ENCODE measurements around the gene AHSG.

DNA sequence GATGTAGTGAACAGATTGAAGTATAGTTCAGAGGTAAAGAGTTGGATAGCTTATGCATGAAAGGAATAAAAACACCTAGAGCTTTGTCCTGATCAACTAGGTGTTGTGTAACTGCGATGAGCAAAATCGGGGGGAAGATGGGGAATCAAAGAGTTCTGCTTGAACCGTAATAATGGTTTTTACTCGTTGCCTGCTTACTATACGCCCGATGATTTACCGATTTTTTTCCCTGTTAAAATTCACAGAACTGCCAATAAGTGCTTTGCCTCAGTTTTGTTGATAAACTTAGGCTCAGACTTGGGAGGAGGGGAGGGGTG, 43.1 kb upstream of the AHSG start:
- TF ChIP-seq POLR2AphosphoS5 (IDR thresholded peaks at IDR 0.05; ENCODE audit: low read depth) (no peak), STAT1 (IDR thresholded peaks at IDR 0.05; ENCODE audit: unreplicated experiment) (no peak), EZH2 (IDR thresholded peaks at IDR 0.05; ENCODE audit: low read depth, unreplicated experiment) (no peak), CREB1 (CRISPR knock-in tag; IDR thresholded peaks at IDR 0.05; ENCODE audit: low read depth) (no peak), ZNF114 (CRISPR knock-in tag; IDR thresholded peaks at IDR 0.05) (no peak), EZH2phosphoT487 (IDR thresholded peaks at IDR 0.05; ENCODE audit: unreplicated experiment) (no peak), ZNF331 (CRISPR knock-in tag; IDR thresholded peaks at IDR 0.05; ENCODE audit: low read depth) (no peak), JUNB (IDR thresholded peaks at IDR 0.05; ENCODE audit: unreplicated experiment) (no peak)
- TF ChIP-seq, protein P1, sequence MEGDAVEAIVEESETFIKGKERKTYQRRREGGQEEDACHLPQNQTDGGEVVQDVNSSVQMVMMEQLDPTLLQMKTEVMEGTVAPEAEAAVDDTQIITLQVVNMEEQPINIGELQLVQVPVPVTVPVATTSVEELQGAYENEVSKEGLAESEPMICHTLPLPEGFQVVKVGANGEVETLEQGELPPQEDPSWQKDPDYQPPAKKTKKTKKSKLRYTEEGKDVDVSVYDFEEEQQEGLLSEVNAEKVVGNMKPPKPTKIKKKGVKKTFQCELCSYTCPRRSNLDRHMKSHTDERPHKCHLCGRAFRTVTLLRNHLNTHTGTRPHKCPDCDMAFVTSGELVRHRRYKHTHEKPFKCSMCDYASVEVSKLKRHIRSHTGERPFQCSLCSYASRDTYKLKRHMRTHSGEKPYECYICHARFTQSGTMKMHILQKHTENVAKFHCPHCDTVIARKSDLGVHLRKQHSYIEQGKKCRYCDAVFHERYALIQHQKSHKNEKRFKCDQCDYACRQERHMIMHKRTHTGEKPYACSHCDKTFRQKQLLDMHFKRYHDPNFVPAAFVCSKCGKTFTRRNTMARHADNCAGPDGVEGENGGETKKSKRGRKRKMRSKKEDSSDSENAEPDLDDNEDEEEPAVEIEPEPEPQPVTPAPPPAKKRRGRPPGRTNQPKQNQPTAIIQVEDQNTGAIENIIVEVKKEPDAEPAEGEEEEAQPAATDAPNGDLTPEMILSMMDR (conservative IDR thresholded peaks at IDR 0.05; ENCODE audit: low read depth in 2 of 2), result no peak
- TF ChIP-seq, protein P2, sequence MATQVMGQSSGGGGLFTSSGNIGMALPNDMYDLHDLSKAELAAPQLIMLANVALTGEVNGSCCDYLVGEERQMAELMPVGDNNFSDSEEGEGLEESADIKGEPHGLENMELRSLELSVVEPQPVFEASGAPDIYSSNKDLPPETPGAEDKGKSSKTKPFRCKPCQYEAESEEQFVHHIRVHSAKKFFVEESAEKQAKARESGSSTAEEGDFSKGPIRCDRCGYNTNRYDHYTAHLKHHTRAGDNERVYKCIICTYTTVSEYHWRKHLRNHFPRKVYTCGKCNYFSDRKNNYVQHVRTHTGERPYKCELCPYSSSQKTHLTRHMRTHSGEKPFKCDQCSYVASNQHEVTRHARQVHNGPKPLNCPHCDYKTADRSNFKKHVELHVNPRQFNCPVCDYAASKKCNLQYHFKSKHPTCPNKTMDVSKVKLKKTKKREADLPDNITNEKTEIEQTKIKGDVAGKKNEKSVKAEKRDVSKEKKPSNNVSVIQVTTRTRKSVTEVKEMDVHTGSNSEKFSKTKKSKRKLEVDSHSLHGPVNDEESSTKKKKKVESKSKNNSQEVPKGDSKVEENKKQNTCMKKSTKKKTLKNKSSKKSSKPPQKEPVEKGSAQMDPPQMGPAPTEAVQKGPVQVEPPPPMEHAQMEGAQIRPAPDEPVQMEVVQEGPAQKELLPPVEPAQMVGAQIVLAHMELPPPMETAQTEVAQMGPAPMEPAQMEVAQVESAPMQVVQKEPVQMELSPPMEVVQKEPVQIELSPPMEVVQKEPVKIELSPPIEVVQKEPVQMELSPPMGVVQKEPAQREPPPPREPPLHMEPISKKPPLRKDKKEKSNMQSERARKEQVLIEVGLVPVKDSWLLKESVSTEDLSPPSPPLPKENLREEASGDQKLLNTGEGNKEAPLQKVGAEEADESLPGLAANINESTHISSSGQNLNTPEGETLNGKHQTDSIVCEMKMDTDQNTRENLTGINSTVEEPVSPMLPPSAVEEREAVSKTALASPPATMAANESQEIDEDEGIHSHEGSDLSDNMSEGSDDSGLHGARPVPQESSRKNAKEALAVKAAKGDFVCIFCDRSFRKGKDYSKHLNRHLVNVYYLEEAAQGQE (IDR thresholded peaks at IDR 0.05; ENCODE audit: unreplicated experiment), result no peak
- TF ChIP-seq, protein P3, sequence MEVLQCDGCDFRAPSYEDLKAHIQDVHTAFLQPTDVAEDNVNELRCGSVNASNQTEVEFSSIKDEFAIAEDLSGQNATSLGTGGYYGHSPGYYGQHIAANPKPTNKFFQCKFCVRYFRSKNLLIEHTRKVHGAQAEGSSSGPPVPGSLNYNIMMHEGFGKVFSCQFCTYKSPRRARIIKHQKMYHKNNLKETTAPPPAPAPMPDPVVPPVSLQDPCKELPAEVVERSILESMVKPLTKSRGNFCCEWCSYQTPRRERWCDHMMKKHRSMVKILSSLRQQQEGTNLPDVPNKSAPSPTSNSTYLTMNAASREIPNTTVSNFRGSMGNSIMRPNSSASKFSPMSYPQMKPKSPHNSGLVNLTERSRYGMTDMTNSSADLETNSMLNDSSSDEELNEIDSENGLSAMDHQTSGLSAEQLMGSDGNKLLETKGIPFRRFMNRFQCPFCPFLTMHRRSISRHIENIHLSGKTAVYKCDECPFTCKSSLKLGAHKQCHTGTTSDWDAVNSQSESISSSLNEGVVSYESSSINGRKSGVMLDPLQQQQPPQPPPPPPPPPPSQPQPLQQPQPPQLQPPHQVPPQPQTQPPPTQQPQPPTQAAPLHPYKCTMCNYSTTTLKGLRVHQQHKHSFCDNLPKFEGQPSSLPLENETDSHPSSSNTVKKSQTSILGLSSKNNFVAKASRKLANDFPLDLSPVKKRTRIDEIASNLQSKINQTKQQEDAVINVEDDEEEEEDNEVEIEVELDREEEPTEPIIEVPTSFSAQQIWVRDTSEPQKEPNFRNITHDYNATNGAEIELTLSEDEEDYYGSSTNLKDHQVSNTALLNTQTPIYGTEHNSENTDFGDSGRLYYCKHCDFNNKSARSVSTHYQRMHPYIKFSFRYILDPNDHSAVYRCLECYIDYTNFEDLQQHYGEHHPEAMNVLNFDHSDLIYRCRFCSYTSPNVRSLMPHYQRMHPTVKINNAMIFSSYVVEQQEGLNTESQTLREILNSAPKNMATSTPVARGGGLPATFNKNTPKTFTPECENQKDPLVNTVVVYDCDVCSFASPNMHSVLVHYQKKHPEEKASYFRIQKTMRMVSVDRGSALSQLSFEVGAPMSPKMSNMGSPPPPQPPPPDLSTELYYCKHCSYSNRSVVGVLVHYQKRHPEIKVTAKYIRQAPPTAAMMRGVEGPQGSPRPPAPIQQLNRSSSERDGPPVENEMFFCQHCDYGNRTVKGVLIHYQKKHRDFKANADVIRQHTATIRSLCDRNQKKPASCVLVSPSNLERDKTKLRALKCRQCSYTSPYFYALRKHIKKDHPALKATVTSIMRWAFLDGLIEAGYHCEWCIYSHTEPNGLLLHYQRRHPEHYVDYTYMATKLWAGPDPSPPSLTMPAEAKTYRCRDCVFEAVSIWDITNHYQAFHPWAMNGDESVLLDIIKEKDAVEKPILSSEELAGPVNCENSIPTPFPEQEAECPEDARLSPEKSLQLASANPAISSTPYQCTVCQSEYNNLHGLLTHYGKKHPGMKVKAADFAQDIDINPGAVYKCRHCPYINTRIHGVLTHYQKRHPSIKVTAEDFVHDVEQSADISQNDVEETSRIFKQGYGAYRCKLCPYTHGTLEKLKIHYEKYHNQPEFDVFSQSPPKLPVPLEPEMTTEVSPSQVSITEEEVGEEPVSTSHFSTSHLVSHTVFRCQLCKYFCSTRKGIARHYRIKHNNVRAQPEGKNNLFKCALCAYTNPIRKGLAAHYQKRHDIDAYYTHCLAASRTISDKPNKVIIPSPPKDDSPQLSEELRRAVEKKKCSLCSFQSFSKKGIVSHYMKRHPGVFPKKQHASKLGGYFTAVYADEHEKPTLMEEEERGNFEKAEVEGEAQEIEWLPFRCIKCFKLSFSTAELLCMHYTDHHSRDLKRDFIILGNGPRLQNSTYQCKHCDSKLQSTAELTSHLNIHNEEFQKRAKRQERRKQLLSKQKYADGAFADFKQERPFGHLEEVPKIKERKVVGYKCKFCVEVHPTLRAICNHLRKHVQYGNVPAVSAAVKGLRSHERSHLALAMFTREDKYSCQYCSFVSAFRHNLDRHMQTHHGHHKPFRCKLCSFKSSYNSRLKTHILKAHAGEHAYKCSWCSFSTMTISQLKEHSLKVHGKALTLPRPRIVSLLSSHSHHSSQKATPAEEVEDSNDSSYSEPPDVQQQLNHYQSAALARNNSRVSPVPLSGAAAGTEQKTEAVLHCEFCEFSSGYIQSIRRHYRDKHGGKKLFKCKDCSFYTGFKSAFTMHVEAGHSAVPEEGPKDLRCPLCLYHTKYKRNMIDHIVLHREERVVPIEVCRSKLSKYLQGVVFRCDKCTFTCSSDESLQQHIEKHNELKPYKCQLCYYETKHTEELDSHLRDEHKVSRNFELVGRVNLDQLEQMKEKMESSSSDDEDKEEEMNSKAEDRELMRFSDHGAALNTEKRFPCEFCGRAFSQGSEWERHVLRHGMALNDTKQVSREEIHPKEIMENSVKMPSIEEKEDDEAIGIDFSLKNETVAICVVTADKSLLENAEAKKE (CRISPR knock-in tag; IDR thresholded peaks at IDR 0.05), result no peak
- TF ChIP-seq, protein P4, sequence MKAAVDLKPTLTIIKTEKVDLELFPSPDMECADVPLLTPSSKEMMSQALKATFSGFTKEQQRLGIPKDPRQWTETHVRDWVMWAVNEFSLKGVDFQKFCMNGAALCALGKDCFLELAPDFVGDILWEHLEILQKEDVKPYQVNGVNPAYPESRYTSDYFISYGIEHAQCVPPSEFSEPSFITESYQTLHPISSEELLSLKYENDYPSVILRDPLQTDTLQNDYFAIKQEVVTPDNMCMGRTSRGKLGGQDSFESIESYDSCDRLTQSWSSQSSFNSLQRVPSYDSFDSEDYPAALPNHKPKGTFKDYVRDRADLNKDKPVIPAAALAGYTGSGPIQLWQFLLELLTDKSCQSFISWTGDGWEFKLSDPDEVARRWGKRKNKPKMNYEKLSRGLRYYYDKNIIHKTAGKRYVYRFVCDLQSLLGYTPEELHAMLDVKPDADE (IDR thresholded peaks at IDR 0.05), result no peak
